H54 (cell line): ENCODE data around the gene PIK3CA.
"Not testable (repeated sequence)": the region's sequence is repeated elsewhere in the genome, so short reads cannot be mapped to it uniquely, and the experiment has no call there.

ENCODE experiments used
- DNase-seq: peaks from one replicate; pipeline ENCODE4 v3.0.0; 2011; ENCODE audit warnings: low spot score, mixed read lengths; ENCODE audit not compliant: insufficient read length
- FAIRE-seq: peaks from 3 replicates; lab custom pipeline; 2011; peaks lifted over from hg19 to GRCh38; lab: Jason Lieb, UNC
- POLR2A ChIP-seq: IDR thresholded peaks from 2 replicates; pipeline ENCODE4 v1.6.1; 2011; ENCODE audit warnings: low read depth, mild to moderate bottlenecking, low read length

PIK3CA gene

DNA sequence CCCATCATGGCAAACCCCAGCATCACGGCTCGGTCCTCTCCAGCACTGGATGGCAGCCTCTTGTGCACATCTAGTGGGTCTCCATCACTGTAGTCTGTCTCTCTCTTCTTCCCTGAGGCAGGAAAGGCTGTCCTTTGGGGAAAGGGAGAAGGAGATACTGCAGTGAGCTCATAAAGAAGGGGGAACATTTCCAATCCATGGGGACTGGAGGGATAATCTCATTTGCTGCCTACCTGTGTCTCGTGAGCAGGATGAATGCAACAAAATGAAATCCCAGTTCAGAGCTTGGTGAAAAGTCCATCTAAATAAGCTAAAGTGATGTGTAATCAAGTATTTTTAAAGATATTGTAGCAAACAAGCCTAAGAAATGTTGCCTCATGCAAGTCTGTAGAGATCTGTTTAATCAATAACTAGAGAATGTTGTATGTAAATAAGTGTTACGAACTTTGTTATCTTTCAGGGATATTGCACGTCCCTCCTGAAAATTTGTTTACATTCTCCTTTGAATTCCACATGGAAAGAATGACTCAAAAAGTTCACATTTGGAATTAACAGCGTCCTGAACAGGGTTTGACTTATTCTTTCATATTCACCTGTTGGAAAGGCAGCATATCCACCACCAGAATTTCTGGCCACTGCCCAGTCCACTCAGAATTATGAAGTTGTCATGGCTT, 102.8 kb downstream of the PIK3CA start, which contains the start of gene KCNMB3:
TSS of gene KCNMB3 (minus strand) at position 312 of the 674 bp plus-strand sequence. CDS start at position 188, 124 bp downstream.
- no peak for TF ChIP-seq POLR2A
- DNase-seq: no peak
- no peak for FAIRE-seq

DNA sequence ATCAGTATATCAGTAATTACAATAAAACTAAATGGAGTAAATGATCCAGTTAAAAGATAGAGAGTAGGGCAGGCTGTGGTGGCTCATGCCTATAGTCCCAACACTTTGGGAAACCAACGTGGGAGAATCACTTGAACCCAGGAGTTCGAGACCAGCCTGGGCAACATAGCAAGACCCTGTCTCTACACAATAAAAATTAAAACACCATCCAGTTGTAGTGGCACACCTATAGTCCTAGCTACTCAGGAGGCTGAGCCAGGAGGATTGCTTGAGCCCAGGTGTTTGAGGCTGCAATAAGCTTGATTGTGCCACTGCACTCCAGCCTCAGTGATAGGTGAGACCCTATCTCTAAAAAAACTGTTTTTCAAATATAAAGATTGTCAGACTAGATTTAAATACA, 108.7 kb downstream of the PIK3CA start:
- DNase-seq (no peak), FAIRE-seq (no peak)
- TF ChIP-seq POLR2A: no peak

DNA sequence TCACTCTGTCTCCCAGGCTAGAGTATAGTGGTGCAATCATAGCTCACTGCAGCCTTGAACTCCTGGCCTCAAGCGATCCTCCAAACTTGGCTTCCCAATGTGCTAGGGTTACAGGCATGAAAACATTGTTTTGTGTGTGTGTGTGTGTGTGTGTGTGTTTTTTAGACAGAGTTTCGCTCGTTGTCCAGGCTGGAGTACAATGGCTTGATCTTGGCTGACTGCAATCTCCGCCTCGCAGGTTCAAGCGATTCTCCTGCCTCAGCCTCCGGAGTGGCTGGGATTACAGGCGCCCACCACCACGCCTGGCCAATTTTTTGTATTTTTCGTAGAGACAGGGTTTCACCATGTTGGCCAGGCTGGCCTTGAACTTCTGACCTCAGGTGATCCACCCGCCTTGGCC, 109.6 kb downstream of the PIK3CA start:
- DNase-seq: not testable (repeated sequence)

DNA sequence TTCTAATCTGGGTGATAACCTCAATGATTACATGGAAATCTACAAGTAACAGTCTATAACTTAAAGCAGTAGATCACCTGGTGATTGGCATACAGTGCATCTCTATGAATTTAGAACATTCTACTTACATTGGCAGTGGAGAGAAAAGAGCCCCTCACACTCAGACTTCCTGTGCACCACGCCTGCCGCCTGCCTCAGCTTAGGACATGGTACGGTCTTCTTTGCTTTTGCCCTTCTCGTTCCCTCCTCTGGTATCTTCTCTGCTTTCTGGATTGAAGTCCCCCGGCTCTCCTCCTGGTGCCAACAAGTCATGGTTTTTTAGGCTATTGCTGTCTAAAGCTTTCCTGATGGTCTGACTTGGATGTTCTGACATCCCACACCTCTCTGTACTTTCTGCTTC, 110.7 kb downstream of the PIK3CA start:
- no peak for FAIRE-seq
- no peak for TF ChIP-seq POLR2A
- DNase-seq: no peak

More for the DNA sequence above, 109.6 kb downstream of the PIK3CA start:
- FAIRE-seq: not testable (repeated sequence)

DNA sequence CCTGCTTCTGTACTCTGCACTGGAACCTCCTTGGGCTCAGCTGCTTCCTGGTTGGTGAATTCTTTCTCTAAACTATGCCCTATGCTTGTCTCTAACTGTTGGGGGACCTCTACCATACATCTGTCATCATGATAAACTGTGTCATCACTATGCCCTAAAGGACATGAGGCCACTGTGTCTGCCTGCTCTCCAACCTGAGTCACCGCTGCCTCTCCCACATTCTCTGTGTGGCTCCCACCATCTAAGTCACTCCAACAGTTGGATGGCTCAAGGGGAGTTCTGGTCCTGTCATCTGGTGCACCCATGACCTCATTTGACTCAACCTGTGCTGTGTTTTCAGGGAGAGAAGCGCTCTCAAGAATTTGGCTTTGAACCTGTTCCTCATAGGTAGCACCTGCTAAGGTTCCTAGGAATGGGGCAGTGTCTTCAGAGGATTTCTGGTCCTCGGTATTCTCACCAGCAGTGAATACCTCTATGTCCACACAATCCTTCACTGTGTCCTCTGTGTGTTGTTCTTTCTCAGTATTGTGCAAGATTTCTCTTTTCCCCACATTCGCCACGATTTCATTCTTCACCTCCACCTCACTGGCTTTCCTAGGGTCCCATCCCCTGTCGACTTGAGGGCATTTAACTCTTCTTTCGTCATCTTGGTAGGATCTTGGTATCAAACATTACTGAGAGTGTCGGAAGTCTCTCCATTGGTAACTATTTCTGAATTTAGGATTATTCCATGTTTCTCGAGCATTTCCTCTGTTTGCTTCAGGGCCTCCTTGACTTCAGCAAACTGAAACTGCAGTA, 112.0 kb downstream of the PIK3CA start:
- peak; percentile 89 for FAIRE-seq
- not testable (repeated sequence) for DNase-seq

DNA sequence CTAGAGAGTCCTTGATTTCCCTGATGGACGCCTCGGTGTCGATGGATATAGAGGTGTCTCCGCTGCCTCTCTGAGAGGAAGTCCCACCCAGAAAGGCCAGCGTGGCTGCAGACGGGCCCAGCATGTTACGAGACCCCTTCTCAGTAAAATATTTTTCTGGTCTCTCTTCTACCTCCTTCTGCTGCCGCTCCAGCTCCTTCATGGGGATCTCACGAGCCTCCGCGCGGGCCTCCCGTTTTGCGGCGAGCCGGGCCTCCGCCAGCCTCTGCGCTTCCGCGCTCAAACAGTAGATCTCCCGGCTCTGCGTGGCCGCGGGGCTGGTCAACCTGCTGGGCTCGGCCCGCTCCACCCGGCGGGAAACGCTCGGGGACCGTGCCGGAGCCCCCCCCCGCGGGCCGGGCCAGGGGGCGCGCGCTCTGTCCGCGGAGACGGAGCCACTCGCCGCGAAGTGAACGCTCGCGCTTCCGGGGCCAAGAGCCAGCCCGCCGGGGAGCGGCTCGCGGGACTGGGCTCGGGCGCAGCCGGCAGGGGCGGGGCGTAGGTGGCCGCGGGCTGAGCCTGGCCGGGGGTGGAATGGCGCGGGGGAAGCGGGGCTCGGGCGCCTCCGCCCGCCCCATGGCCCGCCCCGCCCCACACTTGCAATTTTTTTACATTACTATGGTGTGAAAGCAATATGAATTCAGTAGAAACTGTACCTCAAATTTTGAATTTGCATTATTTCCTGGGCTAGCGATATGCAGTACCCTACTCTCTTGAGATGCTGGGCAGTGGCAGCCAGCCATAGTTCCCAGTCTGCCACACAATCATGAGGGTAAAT, 113.0 kb downstream of the PIK3CA start:
- peak; percentile 59 for TF ChIP-seq POLR2A

DNA sequence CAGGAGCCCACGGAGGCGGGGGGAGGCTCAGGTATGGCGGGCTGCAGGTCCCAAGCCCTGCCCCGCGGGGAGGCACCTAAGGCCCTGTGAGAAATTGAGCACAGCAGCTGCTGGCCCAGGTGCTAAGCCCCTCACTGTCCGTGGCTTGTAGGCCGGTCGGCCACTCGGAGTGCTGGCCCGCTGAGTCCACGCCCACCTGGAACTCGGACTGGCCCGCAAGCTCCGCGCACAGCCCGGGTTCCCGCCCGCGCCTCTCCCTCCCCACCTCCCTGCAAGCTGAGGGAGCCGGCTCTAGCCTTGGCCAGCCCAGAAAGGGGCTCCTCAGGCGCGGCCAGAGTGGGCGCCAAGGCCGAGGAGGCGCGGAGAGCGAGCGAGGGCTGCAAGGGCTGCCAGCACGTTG, 115.0 kb downstream of the PIK3CA start:
- TF ChIP-seq POLR2A: no peak
- FAIRE-seq: no peak
- DNase-seq: no peak

More for the DNA sequence above, 113.0 kb downstream of the PIK3CA start:
- FAIRE-seq: no peak
- DNase-seq: peak; percentile 95

DNA sequence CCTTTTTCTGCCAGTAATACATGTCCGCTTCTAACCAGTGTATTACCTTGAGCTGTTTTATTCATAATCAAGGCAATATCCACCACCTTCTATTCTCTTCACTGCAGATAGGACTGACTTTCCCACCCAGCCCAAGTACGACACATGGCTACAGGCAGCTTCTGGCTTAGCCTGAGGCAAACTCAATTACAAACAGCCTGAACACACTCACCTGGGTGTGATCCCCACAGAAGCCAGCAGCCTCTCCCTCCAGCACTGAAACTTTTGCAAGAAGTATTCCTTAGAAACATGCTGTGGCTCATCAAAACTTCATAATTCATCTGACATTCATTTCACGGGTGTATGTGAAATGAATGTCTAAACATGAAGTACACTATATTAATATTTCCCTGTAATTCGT, 116.3 kb downstream of the PIK3CA start:
- FAIRE-seq: no peak
- no peak for TF ChIP-seq POLR2A

DNA sequence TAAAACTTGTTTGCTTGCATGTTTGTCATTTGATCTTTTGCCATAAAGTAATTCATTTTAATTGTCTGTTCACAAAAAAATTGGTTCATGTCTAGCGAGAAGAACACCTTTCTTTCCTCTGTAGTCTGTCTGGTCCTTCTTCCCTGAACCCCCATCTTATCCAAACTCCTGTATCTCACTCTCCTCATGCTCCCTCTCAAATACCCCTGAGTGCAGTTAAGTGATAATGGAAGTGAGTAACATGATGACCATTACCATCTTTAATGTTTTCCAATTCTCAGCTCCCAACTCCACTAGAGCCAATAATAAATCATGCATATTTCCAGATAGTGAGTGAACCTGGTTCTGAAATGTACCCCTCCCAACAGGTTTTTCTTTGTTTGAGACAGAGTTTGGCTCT, 116.9 kb downstream of the PIK3CA start:
- no peak for TF ChIP-seq POLR2A
- FAIRE-seq (peak; percentile 20), DNase-seq (no peak)

More for the DNA sequence above, 116.3 kb downstream of the PIK3CA start:
- no peak for DNase-seq

DNA sequence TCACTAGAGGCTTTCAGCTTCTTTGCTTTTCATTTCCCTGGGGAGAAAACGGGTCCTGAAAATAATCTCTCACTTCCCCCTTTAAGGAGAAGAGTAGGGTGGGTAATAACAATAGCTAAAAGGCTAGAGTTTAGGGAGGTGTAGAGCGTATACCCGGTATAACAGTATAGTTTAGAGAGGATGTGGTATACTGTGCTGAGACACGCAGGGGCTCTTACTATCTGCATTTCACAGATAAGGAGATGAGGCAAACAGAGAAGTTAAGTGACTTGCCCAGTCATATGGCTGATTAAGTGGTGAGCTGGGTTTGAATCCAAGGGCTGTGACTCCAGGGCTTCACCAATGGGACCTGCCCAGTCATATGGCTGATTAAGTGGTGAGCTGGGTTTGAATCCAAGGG, 117.7 kb downstream of the PIK3CA start:
- FAIRE-seq: no peak
- TF ChIP-seq POLR2A: no peak
- DNase-seq: no peak

DNA sequence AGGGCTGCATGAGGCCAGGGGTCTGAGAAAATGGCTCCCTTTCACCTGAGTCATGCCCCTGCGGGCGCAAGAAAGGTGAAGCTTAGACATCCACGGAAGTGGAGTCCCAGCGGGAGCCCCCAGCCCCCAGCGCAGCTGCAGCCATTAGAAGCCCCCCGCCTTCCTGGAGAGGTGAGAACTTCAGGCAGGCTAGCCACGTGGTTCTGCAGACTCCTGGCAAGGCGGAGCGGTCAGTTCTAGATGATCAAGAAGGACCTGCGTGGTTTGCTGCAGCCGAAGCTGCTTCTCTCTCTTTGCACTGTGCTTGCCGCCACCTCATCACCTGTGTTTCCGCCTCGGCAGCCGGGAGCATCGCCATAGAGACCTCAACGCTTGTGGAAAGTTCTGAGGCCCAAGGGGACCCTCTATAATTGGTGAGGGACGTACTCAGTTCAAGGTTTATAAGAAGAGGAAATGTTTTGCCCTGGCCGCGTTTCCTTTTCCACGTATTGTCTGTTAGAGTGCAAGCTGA, 118.6 kb downstream of the PIK3CA start:
- no peak for TF ChIP-seq POLR2A
- FAIRE-seq: no peak
- no peak for DNase-seq

DNA sequence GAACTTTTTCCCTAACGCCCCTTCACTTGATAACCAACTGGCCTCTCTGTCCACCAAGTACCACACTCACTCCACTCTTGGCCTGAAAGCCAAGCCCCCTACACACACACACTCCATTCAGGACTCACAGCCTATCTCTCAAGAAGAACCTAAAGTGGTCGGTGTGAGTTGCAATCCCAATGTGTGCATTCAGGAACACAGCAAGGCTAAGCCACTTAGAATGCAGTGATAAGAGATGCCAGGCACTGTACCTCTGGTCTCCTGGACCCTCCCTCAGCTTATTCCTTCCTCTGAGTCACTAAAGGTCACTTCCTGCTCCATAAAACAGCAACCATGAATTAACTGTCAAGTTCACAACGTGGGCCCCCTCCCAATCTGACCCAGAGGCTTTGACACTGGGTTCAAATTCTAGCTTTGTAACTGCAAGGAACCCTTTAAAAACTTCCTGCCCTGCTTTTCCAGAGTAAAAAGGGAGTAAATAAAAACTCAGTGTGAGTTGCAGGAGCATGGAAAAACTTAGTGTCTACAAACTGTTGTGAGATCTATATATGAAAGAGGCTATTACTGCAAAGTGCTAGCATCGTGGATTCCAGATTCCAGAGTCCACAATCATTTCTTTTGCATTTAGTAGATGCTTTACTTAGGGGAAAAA, 120.4 kb downstream of the PIK3CA start:
- no peak for DNase-seq
- no peak for TF ChIP-seq POLR2A
- FAIRE-seq: no peak

DNA sequence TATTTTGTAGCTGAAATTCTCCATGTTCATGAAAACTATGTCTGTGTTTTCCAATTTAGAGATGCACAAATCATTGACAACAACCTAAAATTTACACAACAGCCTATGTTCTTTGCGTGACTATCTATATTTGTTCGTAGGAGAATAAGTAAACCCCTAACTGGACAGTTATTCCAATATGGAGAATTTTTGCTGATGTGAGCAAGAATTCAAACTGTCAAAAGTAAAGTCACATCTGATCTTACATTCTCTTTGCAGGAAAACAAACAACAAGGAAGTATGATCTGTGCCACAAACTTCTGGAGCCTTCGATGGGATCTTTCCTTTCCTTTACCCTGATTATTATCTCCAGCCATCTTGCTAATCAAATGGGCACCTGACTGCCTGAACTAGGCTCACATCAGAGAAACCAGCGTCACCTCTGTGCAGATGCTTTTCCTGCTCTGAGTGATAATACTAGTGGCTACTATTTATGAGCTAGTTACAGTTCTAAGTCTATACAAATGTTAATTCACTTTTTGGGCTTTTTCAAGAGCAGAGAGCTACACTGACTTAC, 121.1 kb downstream of the PIK3CA start:
- no peak for FAIRE-seq
- no peak for TF ChIP-seq POLR2A
- no peak for DNase-seq
